Measurements from ENCODE around the gene BLTP1. TPM values are rescaled to one million over a fixed set of nuclear protein-coding genes. Genes with fewer than 3 reads are reported as not detected.

Gene BLTP1
- total RNA-seq, 1 donor from 2014 or later: 79.0 TPM

DNA sequence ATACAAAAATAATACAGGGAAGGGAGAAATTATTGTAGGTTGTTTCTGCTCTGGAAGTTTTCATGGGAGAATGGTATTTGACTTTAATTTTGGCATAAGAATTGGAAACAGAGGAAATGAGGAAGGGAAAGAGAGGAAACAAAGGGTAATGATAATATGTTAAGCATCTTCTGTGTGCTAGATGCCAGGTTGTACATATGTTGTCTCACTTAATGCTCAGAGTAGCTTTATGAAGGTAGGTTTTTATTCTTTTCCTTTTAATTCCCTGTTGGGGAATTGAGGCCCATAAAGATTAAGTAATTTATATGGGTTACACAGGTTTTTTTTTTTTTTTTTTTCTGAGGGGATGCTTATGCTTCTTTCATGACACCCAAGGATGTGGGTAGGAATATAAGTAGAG is 19.2 kb downstream of the BLTP1 start:
- Histone ChIP-seq H3F3A (ENCODE audit: low read depth) (no peaks in the 10 kb centered on the region), H3K4me2 (no peak overlapping the region), H3K9ac (no peak overlapping the region), H3K9me3 (ENCODE audit: low read depth) (no peaks in the 10 kb centered on the region), H3K4me1 (no peaks in the 10 kb centered on the region), H3K27me3 (no peaks in the 10 kb centered on the region), H3K79me2 (ENCODE audit: low read depth) (peaks cover 41% of the 10 kb centered on the region), H4K20me1 (ENCODE audit: low read depth) (peaks cover 6% of the 10 kb centered on the region), H3K36me3 (no peaks in the 10 kb centered on the region), H3K4me3 (no peak overlapping the region), H2AFZ (replicated peaks) (no peak overlapping the region), H3K27ac (no peak overlapping the region)
- DNase-seq (ENCODE audit: low spot score): no peak
- Mint-ChIP-seq H3K4me3 (no peak overlapping the region), H3K4me1 (no peaks in the 10 kb centered on the region), H3K27ac (no peak overlapping the region), H3K36me3 (peaks cover 2% of the 10 kb centered on the region), H3K9me3 (no peaks in the 10 kb centered on the region), H3K27me3 (ENCODE audit: insufficient read depth, low read depth) (no peaks in the 10 kb centered on the region)
- TF ChIP-seq, protein P1, sequence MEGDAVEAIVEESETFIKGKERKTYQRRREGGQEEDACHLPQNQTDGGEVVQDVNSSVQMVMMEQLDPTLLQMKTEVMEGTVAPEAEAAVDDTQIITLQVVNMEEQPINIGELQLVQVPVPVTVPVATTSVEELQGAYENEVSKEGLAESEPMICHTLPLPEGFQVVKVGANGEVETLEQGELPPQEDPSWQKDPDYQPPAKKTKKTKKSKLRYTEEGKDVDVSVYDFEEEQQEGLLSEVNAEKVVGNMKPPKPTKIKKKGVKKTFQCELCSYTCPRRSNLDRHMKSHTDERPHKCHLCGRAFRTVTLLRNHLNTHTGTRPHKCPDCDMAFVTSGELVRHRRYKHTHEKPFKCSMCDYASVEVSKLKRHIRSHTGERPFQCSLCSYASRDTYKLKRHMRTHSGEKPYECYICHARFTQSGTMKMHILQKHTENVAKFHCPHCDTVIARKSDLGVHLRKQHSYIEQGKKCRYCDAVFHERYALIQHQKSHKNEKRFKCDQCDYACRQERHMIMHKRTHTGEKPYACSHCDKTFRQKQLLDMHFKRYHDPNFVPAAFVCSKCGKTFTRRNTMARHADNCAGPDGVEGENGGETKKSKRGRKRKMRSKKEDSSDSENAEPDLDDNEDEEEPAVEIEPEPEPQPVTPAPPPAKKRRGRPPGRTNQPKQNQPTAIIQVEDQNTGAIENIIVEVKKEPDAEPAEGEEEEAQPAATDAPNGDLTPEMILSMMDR (IDR thresholded peaks at IDR 0.05): no peak
- TF ChIP-seq EZH2phosphoT487 (IDR thresholded peaks at IDR 0.05) (no peak), EZH2 (IDR thresholded peaks at IDR 0.05) (no peak)

DNA sequence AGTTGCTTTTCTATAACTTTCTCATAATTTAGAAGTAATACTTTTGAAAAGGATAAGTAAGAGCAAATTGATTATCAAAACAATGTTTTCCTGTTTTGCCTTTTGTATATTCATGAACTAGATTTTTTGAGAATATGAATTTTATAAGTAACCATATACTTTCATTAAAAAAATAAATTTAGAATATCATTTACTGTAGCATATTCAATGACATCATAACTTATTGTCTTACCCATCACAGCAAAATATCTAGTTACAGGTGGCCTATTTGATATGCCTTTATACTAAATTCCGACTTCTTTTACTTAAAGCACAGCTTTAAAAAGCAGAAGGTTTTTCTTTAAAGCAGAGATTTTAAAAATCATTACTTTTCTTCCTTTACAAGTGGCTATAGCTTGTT is 20.1 kb downstream of the BLTP1 start:
- Histone ChIP-seq H3K79me2 (ENCODE audit: low read depth) (peaks cover 35% of the 10 kb centered on the region), H3K27me3 (no peaks in the 10 kb centered on the region), H3K9me3 (ENCODE audit: low read depth) (no peaks in the 10 kb centered on the region), H2AFZ (replicated peaks) (no peak overlapping the region), H3K27ac (no peak overlapping the region), H3K4me3 (no peak overlapping the region), H3K4me1 (no peaks in the 10 kb centered on the region), H3K36me3 (no peaks in the 10 kb centered on the region), H4K20me1 (ENCODE audit: low read depth) (peaks cover 6% of the 10 kb centered on the region), H3K9ac (no peak overlapping the region), H3K4me2 (no peak overlapping the region), H3F3A (ENCODE audit: low read depth) (no peaks in the 10 kb centered on the region)
- Mint-ChIP-seq H3K36me3 (peaks cover 6% of the 10 kb centered on the region), H3K4me3 (no peak overlapping the region), H3K4me1 (no peaks in the 10 kb centered on the region), H3K27me3 (ENCODE audit: insufficient read depth, low read depth) (no peaks in the 10 kb centered on the region), H3K27ac (no peak overlapping the region), H3K9me3 (no peaks in the 10 kb centered on the region)
- DNase-seq (ENCODE audit: low spot score): no peak
- TF ChIP-seq, protein P1 (IDR thresholded peaks at IDR 0.05): no peak
- no peak for TF ChIP-seq EZH2phosphoT487 (IDR thresholded peaks at IDR 0.05)
- no peak for TF ChIP-seq EZH2 (IDR thresholded peaks at IDR 0.05)

DNA sequence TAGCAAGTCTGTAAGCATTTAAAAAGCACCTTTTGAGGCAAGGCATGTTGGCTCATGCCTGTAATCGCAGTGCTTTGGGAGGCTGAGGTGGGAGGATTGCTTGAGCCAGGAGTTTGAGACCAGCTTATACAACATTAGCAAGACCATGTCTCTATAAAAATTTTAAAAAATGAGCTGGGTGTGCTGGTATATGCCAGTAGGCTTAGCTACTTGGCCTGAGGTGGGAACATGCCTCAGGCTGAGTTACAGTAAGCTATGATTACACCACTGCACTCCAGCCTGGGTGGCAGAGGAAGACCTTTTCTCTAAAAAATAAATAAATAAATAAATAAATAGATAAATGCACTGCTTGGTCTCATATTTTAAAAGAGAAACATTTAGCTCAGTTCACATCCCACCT is 26.8 kb downstream of the BLTP1 start:
- Histone ChIP-seq H3F3A (ENCODE audit: low read depth) (no peaks in the 10 kb centered on the region), H3K27me3 (no peaks in the 10 kb centered on the region), H3K36me3 (no peaks in the 10 kb centered on the region), H3K79me2 (ENCODE audit: low read depth) (no peaks in the 10 kb centered on the region), H2AFZ (replicated peaks) (no peak overlapping the region), H4K20me1 (ENCODE audit: low read depth) (no peaks in the 10 kb centered on the region), H3K9me3 (ENCODE audit: low read depth) (no peaks in the 10 kb centered on the region), H3K4me3 (no peak overlapping the region), H3K4me1 (no peaks in the 10 kb centered on the region), H3K9ac (no peak overlapping the region), H3K4me2 (no peak overlapping the region), H3K27ac (no peak overlapping the region)
- no peaks in the 10 kb centered on the region for H3K27me3 Mint-ChIP-seq (ENCODE audit: insufficient read depth, low read depth)
- TF ChIP-seq EZH2 (IDR thresholded peaks at IDR 0.05): no peak
- H3K4me1 Mint-ChIP-seq: no peaks in the 10 kb centered on the region
- no peak for DNase-seq (ENCODE audit: low spot score)
- H3K36me3 Mint-ChIP-seq: peaks cover 21% of the 10 kb centered on the region
- H3K4me3 Mint-ChIP-seq: no peak overlapping the region
- no peaks in the 10 kb centered on the region for H3K9me3 Mint-ChIP-seq
- no peak overlapping the region for H3K27ac Mint-ChIP-seq

DNA sequence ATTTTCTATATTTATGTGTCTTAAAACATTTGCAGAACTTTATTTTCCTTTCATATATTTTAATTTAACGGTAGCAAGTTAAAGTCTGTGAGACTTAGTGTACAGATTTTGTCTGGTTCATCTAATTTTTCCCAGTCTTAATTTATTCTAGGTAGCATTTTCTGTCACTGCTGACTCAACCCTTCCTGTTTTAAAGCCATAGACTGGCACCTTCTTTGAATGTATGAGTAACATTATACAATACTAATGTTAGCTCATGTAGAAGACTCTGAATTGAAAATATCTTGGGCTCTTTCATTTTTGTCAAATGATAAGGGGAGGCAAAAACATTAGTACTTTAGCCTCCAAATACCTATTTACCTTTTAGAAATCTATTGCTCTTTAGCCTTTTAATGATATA is 43.6 kb downstream of the BLTP1 start:
- H3F3A ChIP-seq (ENCODE audit: low read depth): no peaks in the 10 kb centered on the region
- H3K4me2 ChIP-seq: no peak overlapping the region
- Mint-ChIP-seq H3K27me3 (ENCODE audit: insufficient read depth, low read depth) (no peaks in the 10 kb centered on the region), H3K9me3 (no peaks in the 10 kb centered on the region), H3K27ac (no peak overlapping the region), H3K4me3 (no peak overlapping the region), H3K36me3 (peaks cover 6% of the 10 kb centered on the region), H3K4me1 (no peaks in the 10 kb centered on the region)
- H3K27me3 ChIP-seq: no peaks in the 10 kb centered on the region
- TF ChIP-seq EZH2phosphoT487 (IDR thresholded peaks at IDR 0.05): no peak
- no peak for TF ChIP-seq EZH2 (IDR thresholded peaks at IDR 0.05)
- TF ChIP-seq, protein P1 (IDR thresholded peaks at IDR 0.05): no peak
- H3K27ac ChIP-seq: no peak overlapping the region
- no peak overlapping the region for H3K9ac ChIP-seq
- H3K36me3 ChIP-seq: no peaks in the 10 kb centered on the region
- no peaks in the 10 kb centered on the region for H4K20me1 ChIP-seq (ENCODE audit: low read depth)
- DNase-seq (ENCODE audit: low spot score): no peak
- no peaks in the 10 kb centered on the region for H3K9me3 ChIP-seq (ENCODE audit: low read depth)
- H3K79me2 ChIP-seq (ENCODE audit: low read depth): no peaks in the 10 kb centered on the region
- H2AFZ ChIP-seq (replicated peaks): no peak overlapping the region
- no peak overlapping the region for H3K4me3 ChIP-seq
- no peaks in the 10 kb centered on the region for H3K4me1 ChIP-seq

Other genes with a start within 250 kb of the BLTP1 start
- gene TRPC3, start 200.3 kb upstream of the BLTP1 start, total RNA-seq (ENCODE audit: low replicate concordance): 0.17 TPM in 1 of 2 replicates, not detected in the other
- not detected in 2 replicates for gene ADAD1, start 226.7 kb downstream of the BLTP1 start, total RNA-seq (ENCODE audit: low replicate concordance)

All from neural progenitor cell (in vitro differentiated cells).